Activated gamma-delta T cell treated with Interleukin-2 at 50 U/mL for 16 hours (primary cell): ENCODE measurements around the gene WDFY4.

Experiments used
- DNase-seq: peaks from one replicate; pipeline ENCODE4 v3.0.0-alpha.2; 2020

WDFY4 gene

DNA sequence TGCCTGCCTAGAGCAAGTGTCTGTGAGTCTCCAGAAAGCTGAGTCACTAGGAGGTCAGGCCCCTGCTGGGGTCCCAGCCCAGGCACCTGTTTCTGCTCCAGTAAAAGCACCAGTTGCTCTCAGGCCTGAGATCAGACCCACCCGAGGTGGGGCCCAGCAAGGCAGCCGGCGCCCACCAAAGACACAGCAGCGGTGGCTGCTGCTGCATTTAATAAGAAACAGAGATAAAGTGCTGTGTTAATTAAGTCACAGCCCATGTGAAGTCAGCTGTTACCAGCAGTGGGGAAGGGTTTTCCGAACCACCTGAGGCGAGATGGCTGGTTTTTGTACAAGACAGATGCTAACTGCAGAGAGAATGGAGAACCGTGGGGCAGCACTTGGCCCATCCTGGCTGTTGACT lies 267.0 kb downstream of the WDFY4 start:
- DNase-seq, result no peak

GRCh38 chr10:48957361-48958151 lies 272.9 kb downstream of the WDFY4 start:
- no peak for DNase-seq

DNA sequence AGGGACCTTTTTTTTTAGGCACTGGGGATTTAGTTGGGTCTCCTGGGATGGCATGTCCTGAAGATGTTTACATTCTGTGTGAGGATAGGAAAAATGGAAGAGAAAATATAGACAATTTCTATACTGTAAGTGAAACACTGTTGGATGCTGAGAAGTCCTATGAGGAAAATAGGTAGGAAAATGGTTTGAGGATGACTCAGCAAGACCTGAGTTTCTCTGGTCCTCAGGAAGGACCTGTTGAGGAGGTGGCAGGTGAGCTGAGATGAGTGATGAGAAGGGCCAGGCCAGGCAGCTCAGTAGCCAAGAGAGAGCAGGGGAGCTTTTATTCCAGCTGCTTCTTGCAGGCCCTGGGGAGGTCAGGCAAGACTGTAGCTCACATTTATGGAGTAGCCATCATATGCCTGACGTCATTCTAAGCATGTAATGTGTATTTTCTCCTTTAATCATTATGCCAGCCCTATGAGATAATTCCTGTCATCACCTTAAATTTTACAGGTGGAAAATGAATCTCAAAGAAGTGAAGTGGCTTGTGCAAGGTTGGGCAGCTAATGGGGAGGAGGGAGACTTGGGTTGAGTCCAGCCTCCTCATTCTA lies 274.0 kb downstream of the WDFY4 start:
- no peak for DNase-seq

DNA sequence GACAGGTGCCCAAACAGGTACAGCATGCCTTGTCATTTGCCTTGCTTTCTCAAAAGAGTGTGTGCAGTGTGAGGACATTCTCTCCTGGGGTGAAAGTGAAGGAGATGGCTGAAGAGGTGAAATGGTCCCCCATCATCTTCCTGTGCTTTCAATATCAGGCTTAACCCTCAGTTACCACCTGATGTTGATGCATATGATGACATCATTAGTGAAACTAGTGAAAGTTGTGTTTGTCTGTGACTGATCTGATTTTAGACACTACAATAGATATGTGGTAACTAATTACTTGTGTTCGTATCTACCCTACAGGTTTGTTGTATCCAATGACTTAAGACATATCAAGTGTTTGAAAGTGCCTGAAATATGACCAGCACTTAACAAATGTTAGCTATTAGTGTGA lies 279.4 kb downstream of the WDFY4 start:
- DNase-seq, result no peak

DNA sequence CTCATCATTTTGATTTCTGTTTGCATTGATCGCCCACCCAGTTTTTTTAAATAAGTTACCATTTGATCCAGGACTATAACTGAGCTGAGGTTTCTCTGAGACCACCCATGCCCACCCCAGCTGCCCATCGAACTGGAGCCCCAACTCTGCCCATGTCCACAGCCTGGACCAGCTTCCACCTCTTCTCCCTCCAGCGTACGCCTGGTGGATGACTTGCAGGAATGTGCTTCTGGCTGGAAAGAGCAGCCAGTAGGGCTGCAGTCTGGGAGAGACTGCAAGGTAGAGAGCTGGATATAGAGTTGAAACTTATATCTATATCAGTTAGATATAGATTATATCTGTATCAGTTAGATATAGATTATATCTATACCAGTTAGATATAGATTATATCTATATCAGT lies 280.8 kb downstream of the WDFY4 start:
- DNase-seq, result no peak

DNA sequence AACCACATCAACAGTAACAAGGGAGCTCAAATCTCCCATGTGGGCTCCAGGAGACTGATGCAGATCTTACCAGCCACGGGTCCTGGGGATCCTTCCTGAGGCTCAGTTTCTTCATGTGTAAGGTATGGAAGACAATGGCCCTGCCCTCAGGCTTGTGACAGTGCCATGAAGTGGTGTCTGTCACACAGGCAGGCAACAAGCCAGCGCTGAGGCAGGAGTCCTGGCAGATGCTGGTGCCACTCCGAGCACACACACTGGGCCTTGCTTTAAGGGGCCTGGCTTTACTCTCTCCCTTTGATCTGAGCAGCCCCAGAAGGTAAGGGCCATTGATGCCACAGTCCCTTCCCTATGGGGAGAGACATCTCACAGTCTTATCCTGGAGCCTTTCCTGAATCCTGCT lies 283.4 kb downstream of the WDFY4 start:
- no peak for DNase-seq

- no peak for DNase-seq
These were observed 285.4 kb downstream of the WDFY4 start for GRCh38 chr10:48970046-48970445.

- DNase-seq, result no peak
These were observed 286.0 kb downstream of the WDFY4 start for GRCh38 chr10:48970654-48971053.

GRCh38 chr10:48973065-48973464 lies 288.4 kb downstream of the WDFY4 start:
- DNase-seq, result no peak

GRCh38 chr10:48974510-48975156 lies 290.0 kb downstream of the WDFY4 start:
- DNase-seq, result no peak

GRCh38 chr10:48976196-48976595 lies 291.5 kb downstream of the WDFY4 start:
- DNase-seq, result no peak

GRCh38 chr10:48978318-48978717 lies 293.6 kb downstream of the WDFY4 start:
- no peak for DNase-seq

GRCh38 chr10:48981310-48981907 lies 296.7 kb downstream of the WDFY4 start:
- DNase-seq, result peak; percentile 21

- DNase-seq, result no peak
These were observed 297.9 kb downstream of the WDFY4 start for GRCh38 chr10:48982584-48982983.

GRCh38 chr10:48983648-48984351 lies 299.1 kb downstream of the WDFY4 start:
- no peak for DNase-seq

GRCh38 chr10:48985621-48986158 lies 301.0 kb downstream of the WDFY4 start:
- no peak for DNase-seq

- no peak for DNase-seq
These were observed 305.6 kb downstream of the WDFY4 start for GRCh38 chr10:48990226-48990625.

DNA sequence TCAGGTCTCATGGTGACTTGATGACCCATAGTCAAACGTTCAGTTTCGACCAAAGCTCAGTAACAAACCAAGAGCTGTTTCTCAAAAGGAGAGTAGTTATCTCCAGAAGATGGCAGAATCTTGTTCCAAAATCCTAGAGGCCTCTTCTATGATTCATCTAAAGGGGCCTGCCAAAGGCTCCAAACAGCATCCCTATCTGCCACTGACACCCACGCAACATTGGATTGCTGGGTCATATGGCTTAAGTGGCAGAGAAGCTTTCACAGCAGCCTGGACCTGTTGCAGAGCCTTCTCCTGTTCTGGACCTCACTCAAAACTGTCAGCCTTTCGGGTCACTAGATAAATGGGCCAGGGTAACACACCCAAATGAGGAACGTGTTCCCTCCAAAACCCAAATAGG lies 309.0 kb downstream of the WDFY4 start:
- DNase-seq, result no peak

GRCh38 chr10:48996329-48996728 lies 311.7 kb downstream of the WDFY4 start:
- DNase-seq, result no peak

DNA sequence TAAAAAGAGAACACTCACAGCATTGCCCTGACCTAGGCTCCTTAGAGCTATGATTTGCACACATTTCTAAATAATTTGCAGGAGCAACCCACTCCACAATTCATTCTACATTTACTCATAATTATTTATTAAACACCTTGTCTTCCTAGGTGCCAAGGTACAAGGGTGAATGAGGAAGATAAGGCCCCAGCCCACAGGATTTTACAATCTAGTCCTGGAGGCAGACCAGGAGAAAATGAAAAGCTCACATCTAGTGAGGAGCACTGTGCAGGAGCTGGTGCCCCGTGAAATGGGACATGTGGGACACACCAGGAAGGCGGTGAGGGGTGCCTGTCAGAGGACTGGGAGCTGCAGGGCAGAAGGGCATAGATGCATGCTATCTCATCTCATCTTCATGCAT lies 314.7 kb downstream of the WDFY4 start:
- DNase-seq, result no peak

- DNase-seq, result no peak
These were observed 316.0 kb downstream of the WDFY4 start for GRCh38 chr10:49000437-49001398.

- DNase-seq, result no peak
These were observed 316.7 kb downstream of the WDFY4 start for GRCh38 chr10:49001402-49001801.
